ENCODE measurements around the gene OR13D1. TPM values are rescaled to one million over a fixed set of nuclear protein-coding genes. Genes with fewer than 3 reads are reported as not detected.

The OR13D1 gene
- total and polyA plus RNA-seq, 9 of the 15 experiments (the other 6 are each of a cell fraction or from before 2014, with no cell fraction given), result not detected

DNA sequence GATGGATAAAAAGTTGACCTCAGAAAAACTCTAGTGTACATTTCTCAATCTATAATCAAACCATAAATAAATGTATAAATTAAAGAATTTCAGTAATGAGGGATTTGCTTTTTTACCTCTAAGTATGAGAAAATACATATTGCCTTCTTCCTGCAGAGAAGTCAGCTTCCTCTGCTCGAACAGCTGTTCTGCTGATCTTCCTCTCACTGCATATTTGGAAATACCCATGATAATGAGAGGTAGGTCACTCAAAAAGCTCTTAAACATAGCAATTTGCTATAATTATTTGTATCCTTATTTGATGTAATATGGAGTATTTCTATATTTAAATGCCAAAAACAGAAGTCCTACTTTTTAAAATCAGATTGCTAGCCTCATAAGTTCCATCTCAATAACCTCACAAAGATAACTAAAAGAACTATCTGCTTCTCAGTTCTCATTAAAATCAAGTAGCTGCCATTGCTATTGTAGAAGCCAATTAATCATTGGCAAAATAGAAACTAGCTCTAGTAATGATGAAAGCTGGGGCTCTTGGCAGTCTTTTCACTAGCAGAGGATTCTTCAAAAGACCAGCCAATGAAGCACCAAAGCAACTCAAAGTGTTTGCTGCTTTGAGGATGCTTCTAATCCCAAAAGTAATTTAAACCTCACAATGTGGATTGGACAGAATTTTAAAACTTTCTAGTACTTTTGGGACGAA lies 35.7 kb upstream of the OR13D1 start:
- Histone ChIP-seq H4K20me1 (replicated peaks; ENCODE audit: control insufficient read depth, insufficient read depth, low read length) (no peaks in the 10 kb centered on the region), H3K27ac (ENCODE audit: extremely low read depth, low read depth, low read length) (no peak overlapping the region), H3K9me1 (ENCODE audit: control insufficient read depth, insufficient read depth, low read length) (no peaks in the 10 kb centered on the region), H3K4me3 (no peak overlapping the region), H3K36me3 (ENCODE audit: control insufficient read depth, insufficient read depth, low read length) (no peaks in the 10 kb centered on the region), H3K79me2 (ENCODE audit: control insufficient read depth, insufficient read depth, low read length) (no peaks in the 10 kb centered on the region), H3K9me3 (replicated peaks; ENCODE audit: control insufficient read depth, insufficient read depth, low read depth, low read length) (no peaks in the 10 kb centered on the region), H3K27me3 (ENCODE audit: control insufficient read depth in 2 of 2, insufficient read depth in 2 of 2, low read length in 2 of 2) (no peaks in the 10 kb centered on the region), H3K9ac (ENCODE audit: insufficient read depth in 1 of 2, low read depth in 2 of 2, low read length in 2 of 2) (no peak overlapping the region), H3K4me1 (replicated peaks in 1 of 2; ENCODE audit: control insufficient read depth in 2 of 2, insufficient read depth in 2 of 2, low read length in 2 of 2) (no peaks in the 10 kb centered on the region), H2AFZ (ENCODE audit: low read depth, low read length) (no peak overlapping the region), H3K4me2 (ENCODE audit: insufficient read depth, low read length) (no peak overlapping the region)
- intact Hi-C loops (cut with micrococcal nuclease), result no loop called here
- BruUV-seq (replicated peaks), result no TSS peak
- POLR2A ChIA-PET, result no interaction called here
- in situ Hi-C loops (cut with MboI), result no loop called here
- TF ChIP-seq, protein P1, sequence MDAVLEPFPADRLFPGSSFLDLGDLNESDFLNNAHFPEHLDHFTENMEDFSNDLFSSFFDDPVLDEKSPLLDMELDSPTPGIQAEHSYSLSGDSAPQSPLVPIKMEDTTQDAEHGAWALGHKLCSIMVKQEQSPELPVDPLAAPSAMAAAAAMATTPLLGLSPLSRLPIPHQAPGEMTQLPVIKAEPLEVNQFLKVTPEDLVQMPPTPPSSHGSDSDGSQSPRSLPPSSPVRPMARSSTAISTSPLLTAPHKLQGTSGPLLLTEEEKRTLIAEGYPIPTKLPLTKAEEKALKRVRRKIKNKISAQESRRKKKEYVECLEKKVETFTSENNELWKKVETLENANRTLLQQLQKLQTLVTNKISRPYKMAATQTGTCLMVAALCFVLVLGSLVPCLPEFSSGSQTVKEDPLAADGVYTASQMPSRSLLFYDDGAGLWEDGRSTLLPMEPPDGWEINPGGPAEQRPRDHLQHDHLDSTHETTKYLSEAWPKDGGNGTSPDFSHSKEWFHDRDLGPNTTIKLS (IDR thresholded peaks at IDR 0.05; ENCODE audit: borderline replicate concordance, low read depth), result no peak
- no peak for TF ChIP-seq TRIM24 (IDR thresholded peaks at IDR 0.05)
- no peak for TF ChIP-seq MAFF (IDR thresholded peaks at IDR 0.05; ENCODE audit: low read length)
- no peak for TF ChIP-seq ZNF583 (CRISPR knock-in tag; IDR thresholded peaks at IDR 0.05)
- no peak for TF ChIP-seq ZNF212 (CRISPR knock-in tag; IDR thresholded peaks at IDR 0.05)
- no peak for TF ChIP-seq FUS (optimal IDR thresholded peaks at IDR 0.05; ENCODE audit: low read depth, low read length)
- TF ChIP-seq ZNF143 (CRISPR knock-in tag; IDR thresholded peaks at IDR 0.05), result no peak
- no peak for TF ChIP-seq KDM5B (IDR thresholded peaks at IDR 0.05; ENCODE audit: insufficient replicate concordance, low read depth, low read length)
- TF ChIP-seq JUNB (CRISPR knock-in tag; conservative IDR thresholded peaks at IDR 0.05), result no peak
- no peak for ATAC-seq
- 0% methylated on average over 2 of the region's 2 CpGs for WGBS (ENCODE audit: insufficient coverage, low coverage, missing lambda C conversion rate)
- CTCF ChIA-PET (ENCODE audit: low intra/inter-chr PET ratio), result no interaction called here
- no peak for FAIRE-seq
- DNase-seq (ENCODE audit: extremely low read depth in 1 of 4, low spot score in 3 of 4), result no peak
